Measurements from ENCODE around the gene TBC1D22A. TPM values are rescaled to one million over a fixed set of nuclear protein-coding genes. Genes with fewer than 3 reads are reported as not detected.

TBC1D22A gene
- total RNA-seq, 1 experiment from 2014 or later: 20.9 TPM

DNA sequence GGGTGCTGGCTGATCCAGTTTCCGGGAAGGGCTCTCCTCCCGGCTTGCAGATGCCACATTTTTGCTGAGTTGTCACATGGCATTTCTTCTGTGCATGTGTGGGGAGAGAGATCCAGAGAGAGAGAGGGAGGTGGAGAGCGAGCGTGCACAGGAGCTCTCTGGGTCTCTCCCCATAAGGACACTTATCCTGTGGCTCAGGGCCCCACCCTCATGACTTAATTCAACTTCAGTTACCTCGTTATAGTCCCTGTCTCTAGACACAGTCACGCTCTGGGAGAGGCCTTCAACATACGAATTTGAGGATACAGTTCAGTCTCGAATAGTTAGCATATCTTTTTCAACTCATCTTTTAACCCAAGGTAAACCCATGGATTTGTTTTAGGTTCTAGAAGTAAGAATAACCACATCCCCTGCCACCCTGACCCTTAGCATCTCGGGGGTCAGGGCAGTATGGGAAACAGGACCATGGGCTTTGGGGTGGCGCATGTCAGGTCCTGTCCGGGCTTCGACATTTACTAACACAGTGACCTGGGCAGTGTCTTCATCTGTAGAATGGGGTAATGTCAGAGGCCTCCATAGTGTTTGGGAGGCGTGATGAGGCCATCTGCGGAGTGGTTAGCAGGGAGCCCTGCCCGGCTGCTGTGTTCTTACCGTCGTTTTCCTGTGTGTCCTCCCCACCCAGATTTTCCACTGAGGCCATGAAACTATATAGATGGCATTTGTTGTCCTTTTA lies 46.9 kb downstream of the TBC1D22A start:
- H3K4me3 ChIP-seq (replicated peaks in 1 of 2; ENCODE audit: low read depth in 1 of 2, low read length in 2 of 2): no peak overlapping the region
- CTCF ChIA-PET: no interaction called here
- no peaks in the 10 kb centered on the region for H4K20me1 ChIP-seq (ENCODE audit: insufficient read depth)
- no peak overlapping the region for H3K4me2 ChIP-seq (ENCODE audit: low read length)
- RAD21 ChIA-PET (ENCODE audit: low non-redundant PET in 1 of 2, low total read pairs in 2 of 2, uncharacterized antibody in 2 of 2, unreplicated experiment in 2 of 2): no interaction called here
- H3K9me2 ChIP-seq (ENCODE audit: insufficient read depth): no peaks in the 10 kb centered on the region
- no peaks in the 10 kb centered on the region; a peak in 1 of 4 replicates for H3K36me3 ChIP-seq (ENCODE audit: control insufficient read depth in 1 of 2, insufficient read depth in 2 of 2, low read length in 2 of 2)
- H3K9ac ChIP-seq (ENCODE audit: low read length): no peak overlapping the region
- no peaks in the 10 kb centered on the region for H3K27me3 ChIP-seq (ENCODE audit: insufficient read depth, low read length)
- no peaks in the 10 kb centered on the region; the same call in 1 of the 2 replicates for H3K79me2 ChIP-seq (ENCODE audit: insufficient read depth, low read length)
- POLR2A ChIA-PET: no interaction called here
- H2AFZ ChIP-seq (ENCODE audit: low read depth, low read length, poor library complexity, severe bottlenecking): no peak overlapping the region
- no peak for ATAC-seq
- intact Hi-C loops (cut with micrococcal nuclease): no loop called here
- TF ChIP-seq JUND (IDR thresholded peaks at IDR 0.05) (no peak), YY1 (IDR thresholded peaks at IDR 0.05; ENCODE audit: extremely low read depth, insufficient replicate concordance, low read depth, low read length) (no peak), CEBPB (IDR thresholded peaks at IDR 0.05; ENCODE audit: low read depth) (no peak), RAD21 (IDR thresholded peaks at IDR 0.05; ENCODE audit: low read depth) (no peak), CBX3 (IDR thresholded peaks at IDR 0.05; ENCODE audit: low read depth) (no peak), FOSL1 (IDR thresholded peaks at IDR 0.05; ENCODE audit: low read depth) (no peak), POLR2A (IDR thresholded peaks at IDR 0.05; ENCODE audit: borderline replicate concordance, extremely low read depth, insufficient read depth, insufficient read length) (no peak), SIN3A (IDR thresholded peaks at IDR 0.05; ENCODE audit: low read depth) (no peak), SP1 (IDR thresholded peaks at IDR 0.05; ENCODE audit: low read depth) (no peak), ATF3 (IDR thresholded peaks at IDR 0.05) (no peak), EGR1 (IDR thresholded peaks at IDR 0.05; ENCODE audit: low read depth) (no peak), ELF1 (IDR thresholded peaks at IDR 0.05; ENCODE audit: borderline replicate concordance, low read depth) (no peak), SRF (IDR thresholded peaks at IDR 0.05; ENCODE audit: low read depth) (no peak), TCF7L2 (IDR thresholded peaks at IDR 0.05; ENCODE audit: borderline replicate concordance, extremely low read depth, insufficient read depth, insufficient read length) (no peak), CTCF (IDR thresholded peaks at IDR 0.05 in 2 of 3, conservative IDR thresholded peaks at IDR 0.05 in 1 of 3; ENCODE audit: borderline replicate concordance in 1 of 3, insufficient read depth in 1 of 3, low read depth in 2 of 3, low read length in 2 of 3) (no peak), POLR2AphosphoS5 (IDR thresholded peaks at IDR 0.05; ENCODE audit: low read depth, low read length) (no peak)
- TF ChIP-seq, protein P1, sequence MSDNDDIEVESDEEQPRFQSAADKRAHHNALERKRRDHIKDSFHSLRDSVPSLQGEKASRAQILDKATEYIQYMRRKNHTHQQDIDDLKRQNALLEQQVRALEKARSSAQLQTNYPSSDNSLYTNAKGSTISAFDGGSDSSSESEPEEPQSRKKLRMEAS (IDR thresholded peaks at IDR 0.05): no peak
- TF ChIP-seq, protein P2, sequence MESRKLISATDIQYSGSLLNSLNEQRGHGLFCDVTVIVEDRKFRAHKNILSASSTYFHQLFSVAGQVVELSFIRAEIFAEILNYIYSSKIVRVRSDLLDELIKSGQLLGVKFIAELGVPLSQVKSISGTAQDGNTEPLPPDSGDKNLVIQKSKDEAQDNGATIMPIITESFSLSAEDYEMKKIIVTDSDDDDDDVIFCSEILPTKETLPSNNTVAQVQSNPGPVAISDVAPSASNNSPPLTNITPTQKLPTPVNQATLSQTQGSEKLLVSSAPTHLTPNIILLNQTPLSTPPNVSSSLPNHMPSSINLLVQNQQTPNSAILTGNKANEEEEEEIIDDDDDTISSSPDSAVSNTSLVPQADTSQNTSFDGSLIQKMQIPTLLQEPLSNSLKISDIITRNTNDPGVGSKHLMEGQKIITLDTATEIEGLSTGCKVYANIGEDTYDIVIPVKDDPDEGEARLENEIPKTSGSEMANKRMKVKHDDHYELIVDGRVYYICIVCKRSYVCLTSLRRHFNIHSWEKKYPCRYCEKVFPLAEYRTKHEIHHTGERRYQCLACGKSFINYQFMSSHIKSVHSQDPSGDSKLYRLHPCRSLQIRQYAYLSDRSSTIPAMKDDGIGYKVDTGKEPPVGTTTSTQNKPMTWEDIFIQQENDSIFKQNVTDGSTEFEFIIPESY (IDR thresholded peaks at IDR 0.05; ENCODE audit: extremely low read depth, insufficient replicate concordance, low read length): no peak
- no TSS peak for BruUV-seq (replicated peaks)
- H3K27ac ChIP-seq (ENCODE audit: low read depth, low read length): no peak overlapping the region
- no peaks in the 10 kb centered on the region for H3K9me3 ChIP-seq (ENCODE audit: control insufficient read depth in 1 of 2, insufficient read depth in 1 of 2, low read depth in 1 of 2, low read length in 2 of 2)
- H3K4me1 ChIP-seq (ENCODE audit: control insufficient read depth in 1 of 2, insufficient read depth in 2 of 2, low read length in 2 of 2): peaks cover 0 to 9% of the 10 kb centered on the region in 2 experiments; a peak in 2 of 4 replicates
- no peak for DNase-seq (ENCODE audit: low read depth, low spot score)
